H9 (cell line): ENCODE measurements around the gene KBTBD2. TPM values are rescaled to one million over a fixed set of nuclear protein-coding genes. Genes with fewer than 3 reads are reported as not detected.

Source experiments
- DNase-seq: peaks from one replicate; pipeline ENCODE4 v3.0.0-alpha.2; 2017
- H2AFZ ChIP-seq: one replicate; pipeline ENCODE4 v1.6.1; 2013; ENCODE audit warnings: mild to moderate bottlenecking, low read length, control low read depth, moderate library complexity
- H2AK5ac ChIP-seq: 2 replicates; pipeline ENCODE4 v1.6.1; 2013; ENCODE audit warnings: low read length, control low read depth, mixed read lengths; ENCODE audit not compliant: insufficient read length
- H2BK120ac ChIP-seq: one replicate; pipeline ENCODE4 v1.6.1; 2013; ENCODE audit warnings: low read depth, mild to moderate bottlenecking, low read length, control low read depth, inconsistent platforms; ENCODE audit not compliant: poor library complexity, severe bottlenecking
- H2BK12ac ChIP-seq: 2 replicates; pipeline ENCODE4 v1.6.1; 2013; ENCODE audit warnings: low read length, control low read depth, mixed read lengths, low read depth; ENCODE audit not compliant: insufficient read length
- H2BK15ac ChIP-seq: 2 replicates; pipeline ENCODE4 v1.6.1; 2013; ENCODE audit warnings: low read depth, low read length, control low read depth
- H2BK20ac ChIP-seq: one replicate; pipeline ENCODE4 v1.6.1; 2013; ENCODE audit warnings: low read depth, mild to moderate bottlenecking, low read length, control low read depth, inconsistent platforms; ENCODE audit not compliant: poor library complexity, severe bottlenecking
- H2BK5ac ChIP-seq: 2 replicates; pipeline ENCODE4 v1.6.1; 2013; ENCODE audit warnings: low read length, control low read depth, mixed read lengths; ENCODE audit not compliant: insufficient read length
- H3K14ac ChIP-seq: 2 replicates; pipeline ENCODE4 v1.6.1; 2013; ENCODE audit warnings: low read length, control low read depth; ENCODE audit not compliant: insufficient read depth
- H3K18ac ChIP-seq: 2 replicates; pipeline ENCODE4 v1.6.1; 2013; ENCODE audit warnings: low read depth, mild to moderate bottlenecking, mixed read lengths, low read length, control low read depth; ENCODE audit not compliant: insufficient read length
- H3K23ac ChIP-seq: 2 replicates; pipeline ENCODE4 v1.6.1; 2013; ENCODE audit warnings: low read length, control low read depth, mixed read lengths, low read depth; ENCODE audit not compliant: insufficient read length
- H3K23me2 ChIP-seq: 2 replicates; pipeline ENCODE4 v1.6.1; 2013; ENCODE audit warnings: low read depth, mild to moderate bottlenecking, mixed read lengths, low read length, control low read depth; ENCODE audit not compliant: insufficient read length, poor library complexity, severe bottlenecking
- H3K27ac ChIP-seq: 2 replicates; pipeline ENCODE4 v1.5.1; 2013; ENCODE audit warnings: low read length, control low read depth, mixed read lengths, low read depth; ENCODE audit not compliant: insufficient read length
- H3K27me3 ChIP-seq: 2 replicates; pipeline ENCODE4 v1.6.1; 2013; ENCODE audit warnings: low read length, control low read depth, inconsistent platforms; ENCODE audit not compliant: insufficient read depth
- H3K4ac ChIP-seq: 2 replicates; pipeline ENCODE4 v1.6.1; 2013; ENCODE audit warnings: low read depth, mild to moderate bottlenecking, control low read depth, inconsistent platforms, low read length, moderate library complexity
- H3K4me1 ChIP-seq: 2 replicates; pipeline ENCODE4 v1.6.1; 2013; ENCODE audit warnings: low read length, control low read depth, inconsistent platforms; ENCODE audit not compliant: insufficient read depth
- H3K4me2 ChIP-seq: 2 replicates; pipeline ENCODE4 v1.6.1; 2013; ENCODE audit warnings: low read length, control low read depth, mixed read lengths; ENCODE audit not compliant: insufficient read length, insufficient read depth
- H3K56ac ChIP-seq: 2 replicates; pipeline ENCODE4 v1.6.1; 2013; ENCODE audit warnings: low read depth, mild to moderate bottlenecking, mixed read lengths, low read length, control low read depth; ENCODE audit not compliant: insufficient read length
- H3K79me1 ChIP-seq: 2 replicates; pipeline ENCODE4 v1.6.1; 2013; ENCODE audit warnings: low read depth, mild to moderate bottlenecking, moderate library complexity, low read length, control low read depth, inconsistent platforms; ENCODE audit not compliant: insufficient read depth, poor library complexity, severe bottlenecking
- H3K79me2 ChIP-seq: 2 replicates; pipeline ENCODE4 v1.6.1; 2013; ENCODE audit warnings: low read length, control low read depth, inconsistent platforms; ENCODE audit not compliant: insufficient read depth
- H3K9ac ChIP-seq: 2 replicates; pipeline ENCODE4 v1.6.1; 2013; ENCODE audit warnings: low read length, control low read depth, mixed read lengths; ENCODE audit not compliant: insufficient read length; ENCODE audit errors: extremely low read depth
- H3K9me3 ChIP-seq: one replicate; pipeline ENCODE4 v1.6.1; 2013; ENCODE audit warnings: low read depth, low read length, inconsistent platforms; ENCODE audit not compliant: control insufficient read depth
- H3T11ph ChIP-seq: one replicate; pipeline ENCODE4 v1.6.1; 2013; ENCODE audit warnings: mild to moderate bottlenecking, low read length, control low read depth, inconsistent platforms
- H4K20me1 ChIP-seq: one replicate; pipeline ENCODE4 v1.6.1; 2013; ENCODE audit not compliant: control insufficient read depth, insufficient read length, insufficient read depth
- H4K5ac ChIP-seq: 2 replicates; pipeline ENCODE4 v1.6.1; 2013; ENCODE audit warnings: low read depth, mild to moderate bottlenecking, mixed read lengths, low read length, control low read depth; ENCODE audit not compliant: insufficient read length
- H4K8ac ChIP-seq: replicated peaks from 2 replicates; pipeline ENCODE4 v1.6.1; 2013; ENCODE audit warnings: low read length, control low read depth, mixed read lengths, low read depth; ENCODE audit not compliant: insufficient read length
- H4K91ac ChIP-seq: 2 replicates; pipeline ENCODE4 v1.6.1; 2013; ENCODE audit warnings: low read depth, mild to moderate bottlenecking, moderate library complexity, mixed read lengths, low read length, control low read depth; ENCODE audit not compliant: insufficient read length
- H3K27ac Mint-ChIP-seq, 3 experiments: 2 replicates in 2 of 3; 3 replicates in 1 of 3; pipeline ENCODE4 v1.8.0; 2020 to 2021; ENCODE audit warnings: mixed read lengths in 3 of 3, mild to moderate bottlenecking in 1 of 3, moderate library complexity in 1 of 3
- H3K27me3 Mint-ChIP-seq: 2 replicates; pipeline ENCODE4 v1.8.0; 2021; ENCODE audit warnings: low read depth, mild to moderate bottlenecking, moderate library complexity, mixed read lengths
- H3K36me3 Mint-ChIP-seq, 3 experiments: 2 replicates in 2 of 3; 3 replicates in 1 of 3; pipeline ENCODE4 v1.8.0; 2020 to 2021; ENCODE audit warnings: low read depth in 3 of 3, mixed read lengths in 3 of 3; ENCODE audit not compliant: insufficient read depth in 1 of 3
- H3K4me1 Mint-ChIP-seq, 2 experiments: 2 replicates each; pipeline ENCODE4 v1.8.0; 2020; ENCODE audit warnings: mixed read lengths in 2 of 2
- H3K4me3 Mint-ChIP-seq, 2 experiments: 2 replicates in 1 of 2; 3 replicates in 1 of 2; pipeline ENCODE4 v1.8.0; 2020 to 2021; ENCODE audit warnings: mild to moderate bottlenecking in 2 of 2, mixed read lengths in 2 of 2, moderate library complexity in 1 of 2
- H3K9me3 Mint-ChIP-seq, 2 experiments: 2 replicates in 1 of 2; 3 replicates in 1 of 2; pipeline ENCODE4 v1.8.0; 2020; ENCODE audit warnings: mild to moderate bottlenecking in 2 of 2, mixed read lengths in 2 of 2, moderate library complexity in 1 of 2
- WGBS: extraction: QIAGEN DNeasy Blood & Tissue Kit; methylation state at CpG from one replicate; pipeline ENCODE4 v1.1.7; 2013; ENCODE audit warnings: missing lambda C conversion rate, low lambda C conversion rate, mixed read lengths; ENCODE audit not compliant: insufficient read length; ENCODE audit errors: extremely low coverage; 5-methylcytosine and 5-hydroxymethylcytosine counted together
- total RNA-seq: library from RNA; stranded (reverse); gene quantifications from 2 replicates; pipeline ENCODE4 v1.2.1, GENCODE V29; 2021
- TF ChIP-seq, protein P1 (sequence below): fragments of 200-600 bp; sonication (generic); conservative IDR thresholded peaks from 3 replicates; pipeline ENCODE4 v1.8.0; 2021; ENCODE audit warnings: antibody characterized with exemption, mild to moderate bottlenecking

Gene KBTBD2
- total RNA-seq, 1 experiment from 2014 or later = 34.2 TPM

DNA sequence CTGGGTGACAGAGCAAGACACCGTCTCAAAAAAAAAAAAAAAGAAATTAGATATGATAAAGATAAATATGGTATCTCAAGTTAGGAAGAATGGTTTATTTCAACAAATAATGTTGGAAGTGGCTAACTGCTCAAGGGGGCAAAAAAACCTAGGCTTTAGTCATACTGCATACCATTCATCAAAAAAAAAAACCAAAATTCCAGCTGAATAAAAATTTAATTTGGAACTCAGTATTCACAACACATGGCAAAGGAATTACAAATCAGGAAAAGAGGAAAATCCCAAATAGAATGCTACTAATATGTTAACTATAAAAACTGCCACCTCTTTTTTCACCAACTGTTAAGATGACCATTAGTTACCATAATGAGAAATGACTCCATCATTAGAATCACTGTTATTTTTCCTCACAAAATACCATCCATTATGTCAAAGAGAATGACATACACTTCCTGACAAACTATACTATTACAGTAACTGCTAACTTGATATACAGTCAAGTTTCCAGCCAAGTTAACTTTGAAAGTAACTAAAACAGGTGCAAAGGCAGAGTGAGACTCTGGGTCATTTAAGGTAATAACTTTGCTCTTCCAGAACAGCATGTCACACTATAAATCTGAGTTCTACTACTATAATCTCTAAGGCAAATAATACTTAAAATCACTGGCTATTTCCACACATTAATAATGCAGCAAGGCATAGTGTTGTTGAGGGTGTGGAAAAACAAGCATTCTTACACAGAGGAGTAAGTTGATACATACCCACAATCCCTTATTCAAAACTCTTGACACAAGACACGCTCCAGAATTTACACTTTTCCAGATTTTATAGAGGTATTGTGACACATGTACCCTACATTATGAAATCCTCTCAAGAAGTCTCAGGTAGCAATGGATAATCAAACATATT lies 10.2 kb downstream of the KBTBD2 start:
- no peak overlapping the region for H4K5ac ChIP-seq
- Mint-ChIP-seq H3K27ac (no peak overlapping the region), H3K4me1 (0 out of 4 replicates have a peak, but pooled peaks cover 0 to 5% of the 10 kb centered on the region in 2 experiments)

More for the DNA sequence above, 10.2 kb downstream of the KBTBD2 start:
- Histone ChIP-seq H3K56ac (no peak overlapping the region), H3K79me2 (peaks cover 8% of the 10 kb centered on the region; the same call in 1 of the 2 replicates), H3K27me3 (no peaks in the 10 kb centered on the region), H4K8ac (no peak overlapping the region), H3K4ac (no peak overlapping the region), H3K9me3 (no peaks in the 10 kb centered on the region), H2BK15ac (no peak overlapping the region), H2BK5ac (no peak overlapping the region), H4K91ac (no peak overlapping the region), H3K23ac (no peak overlapping the region), H2BK12ac (no peak overlapping the region), H3K18ac (no peak overlapping the region), H3T11ph (no peak overlapping the region), H3K79me1 (peaks cover 5% of the 10 kb centered on the region), H2BK120ac (no peak overlapping the region), H4K20me1 (no peaks in the 10 kb centered on the region), H3K9ac (no peak overlapping the region), H2BK20ac (no peak overlapping the region), H3K23me2 (no peaks in the 10 kb centered on the region), H3K14ac (no peak overlapping the region), H2AK5ac (no peak overlapping the region), H3K4me2 (no peak overlapping the region), H3K27ac (no peak overlapping the region), H3K4me1 (no peaks in the 10 kb centered on the region), H2AFZ (no peak overlapping the region)
- no peaks in the 10 kb centered on the region for H3K9me3 Mint-ChIP-seq
- no peak for DNase-seq
- peaks cover 2 to 13% (median 7%) of the 10 kb centered on the region in 3 experiments; a peak in 3 of 7 replicates for H3K36me3 Mint-ChIP-seq
- H3K4me3 Mint-ChIP-seq = no peak overlapping the region
- H3K27me3 Mint-ChIP-seq = no peaks in the 10 kb centered on the region
- TF ChIP-seq, protein P1, sequence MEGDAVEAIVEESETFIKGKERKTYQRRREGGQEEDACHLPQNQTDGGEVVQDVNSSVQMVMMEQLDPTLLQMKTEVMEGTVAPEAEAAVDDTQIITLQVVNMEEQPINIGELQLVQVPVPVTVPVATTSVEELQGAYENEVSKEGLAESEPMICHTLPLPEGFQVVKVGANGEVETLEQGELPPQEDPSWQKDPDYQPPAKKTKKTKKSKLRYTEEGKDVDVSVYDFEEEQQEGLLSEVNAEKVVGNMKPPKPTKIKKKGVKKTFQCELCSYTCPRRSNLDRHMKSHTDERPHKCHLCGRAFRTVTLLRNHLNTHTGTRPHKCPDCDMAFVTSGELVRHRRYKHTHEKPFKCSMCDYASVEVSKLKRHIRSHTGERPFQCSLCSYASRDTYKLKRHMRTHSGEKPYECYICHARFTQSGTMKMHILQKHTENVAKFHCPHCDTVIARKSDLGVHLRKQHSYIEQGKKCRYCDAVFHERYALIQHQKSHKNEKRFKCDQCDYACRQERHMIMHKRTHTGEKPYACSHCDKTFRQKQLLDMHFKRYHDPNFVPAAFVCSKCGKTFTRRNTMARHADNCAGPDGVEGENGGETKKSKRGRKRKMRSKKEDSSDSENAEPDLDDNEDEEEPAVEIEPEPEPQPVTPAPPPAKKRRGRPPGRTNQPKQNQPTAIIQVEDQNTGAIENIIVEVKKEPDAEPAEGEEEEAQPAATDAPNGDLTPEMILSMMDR = no peak
- no CpG with 5 or more reads among the region's 2 CpGs for WGBS
